ENCODE data around the gene SH3BP2. TPM values are rescaled to one million over a fixed set of nuclear protein-coding genes. Genes with fewer than 3 reads are reported as not detected.

SH3BP2 gene
- total and polyA plus RNA-seq, 9 donors, result 5.3 to 46.9 (median 22.7) TPM

DNA sequence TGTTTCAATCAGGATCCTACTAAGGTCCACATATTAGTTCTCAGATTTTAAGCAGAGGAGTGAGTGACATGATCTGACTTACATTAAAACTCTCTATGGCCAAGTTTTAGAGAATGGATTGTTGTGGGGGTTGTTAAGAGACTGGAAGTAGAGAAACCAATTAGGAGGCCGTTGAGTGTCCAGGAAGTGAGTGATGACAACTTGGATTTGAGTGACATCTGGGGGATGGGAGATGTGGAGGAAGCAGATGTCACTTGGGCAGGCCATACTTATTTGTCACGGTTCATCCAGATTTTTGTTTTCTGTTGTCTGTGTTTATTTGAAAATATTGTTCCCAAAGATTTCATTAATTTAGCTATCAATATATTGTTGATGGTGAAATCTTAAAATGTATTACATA, 79.0 kb downstream of the SH3BP2 start:
- TF ChIP-seq EP300 (IDR thresholded peaks at IDR 0.05) (no peak), POLR2A (IDR thresholded peaks at IDR 0.05) (no peak)
- TF ChIP-seq, protein P1, sequence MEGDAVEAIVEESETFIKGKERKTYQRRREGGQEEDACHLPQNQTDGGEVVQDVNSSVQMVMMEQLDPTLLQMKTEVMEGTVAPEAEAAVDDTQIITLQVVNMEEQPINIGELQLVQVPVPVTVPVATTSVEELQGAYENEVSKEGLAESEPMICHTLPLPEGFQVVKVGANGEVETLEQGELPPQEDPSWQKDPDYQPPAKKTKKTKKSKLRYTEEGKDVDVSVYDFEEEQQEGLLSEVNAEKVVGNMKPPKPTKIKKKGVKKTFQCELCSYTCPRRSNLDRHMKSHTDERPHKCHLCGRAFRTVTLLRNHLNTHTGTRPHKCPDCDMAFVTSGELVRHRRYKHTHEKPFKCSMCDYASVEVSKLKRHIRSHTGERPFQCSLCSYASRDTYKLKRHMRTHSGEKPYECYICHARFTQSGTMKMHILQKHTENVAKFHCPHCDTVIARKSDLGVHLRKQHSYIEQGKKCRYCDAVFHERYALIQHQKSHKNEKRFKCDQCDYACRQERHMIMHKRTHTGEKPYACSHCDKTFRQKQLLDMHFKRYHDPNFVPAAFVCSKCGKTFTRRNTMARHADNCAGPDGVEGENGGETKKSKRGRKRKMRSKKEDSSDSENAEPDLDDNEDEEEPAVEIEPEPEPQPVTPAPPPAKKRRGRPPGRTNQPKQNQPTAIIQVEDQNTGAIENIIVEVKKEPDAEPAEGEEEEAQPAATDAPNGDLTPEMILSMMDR (IDR thresholded peaks at IDR 0.05), result no peak
- H3K9me3 ChIP-seq, result no peaks in the 10 kb centered on the region
- H3K27ac ChIP-seq, result no peak overlapping the region
- H3K4me1 ChIP-seq (ENCODE audit: insufficient read depth), result peaks cover 30% of the 10 kb centered on the region
- H3K36me3 ChIP-seq, result no peaks in the 10 kb centered on the region
- no peak for DNase-seq
- WGBS, 3 donors, result 69 to 78% (median 70%) methylated on average over 2 of the region's 2 CpGs
- intact Hi-C loops (cut with DNase I), result no loop called here
- no peaks in the 10 kb centered on the region for H3K27me3 ChIP-seq
- no peak overlapping the region for H3K4me3 ChIP-seq

DNA sequence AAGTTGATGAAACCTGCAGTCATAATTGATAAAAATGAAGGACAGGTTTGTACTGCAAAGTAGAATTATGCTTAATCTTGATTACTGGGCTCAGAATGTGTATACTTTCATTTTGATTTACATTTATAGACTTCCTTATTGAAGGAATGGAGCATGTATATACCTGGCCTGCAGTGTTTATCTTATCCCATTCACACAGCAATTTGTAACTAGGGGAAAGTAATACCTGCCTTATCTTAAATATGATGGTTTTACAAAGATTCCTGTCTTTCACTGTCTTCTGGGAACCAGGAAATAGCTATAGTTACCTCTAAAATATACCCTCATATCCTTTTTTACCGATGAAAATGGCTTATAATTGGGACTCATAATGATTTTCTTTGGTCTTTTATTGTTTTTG, 80.4 kb downstream of the SH3BP2 start:
- Histone ChIP-seq H3K36me3 (no peaks in the 10 kb centered on the region), H3K27me3 (no peaks in the 10 kb centered on the region), H3K4me3 (no peak overlapping the region), H3K9me3 (no peaks in the 10 kb centered on the region), H3K27ac (no peak overlapping the region), H3K4me1 (ENCODE audit: insufficient read depth) (peaks cover 20% of the 10 kb centered on the region)
- intact Hi-C loops (cut with DNase I), result no loop called here
- DNase-seq, result no peak
- TF ChIP-seq POLR2A (IDR thresholded peaks at IDR 0.05), result no peak
- TF ChIP-seq, protein P1 (IDR thresholded peaks at IDR 0.05), result no peak
- TF ChIP-seq EP300 (IDR thresholded peaks at IDR 0.05), result no peak
- 2 to 20% (median 7%) methylated on average over 1 of the region's 1 CpG for WGBS, 3 donors

DNA sequence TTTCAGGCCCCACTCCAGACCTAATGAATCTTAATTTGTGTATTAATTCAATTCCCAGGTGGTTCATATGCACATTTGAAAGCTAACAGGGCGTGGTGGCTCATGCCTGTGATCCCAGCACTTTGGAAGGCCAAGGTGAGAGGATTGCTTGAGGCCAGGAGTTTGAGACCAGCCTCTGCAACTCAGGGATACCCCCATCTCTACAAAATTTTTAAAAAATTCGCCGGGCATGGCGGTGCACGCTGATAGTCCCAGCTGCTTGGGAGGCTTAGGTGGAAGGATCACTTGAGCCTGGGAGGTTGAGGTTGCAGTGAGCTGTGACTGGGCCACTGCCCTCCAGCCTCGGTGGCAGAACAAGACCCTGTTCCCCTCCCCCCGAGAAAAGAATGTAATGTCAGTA, 82.0 kb downstream of the SH3BP2 start:
- intact Hi-C loops (cut with DNase I), result no loop called here
- no peak overlapping the region for H3K27ac ChIP-seq
- H3K9me3 ChIP-seq, result no peaks in the 10 kb centered on the region
- no peaks in the 10 kb centered on the region for H3K27me3 ChIP-seq
- no peaks in the 10 kb centered on the region for H3K36me3 ChIP-seq
- H3K4me3 ChIP-seq, result no peak overlapping the region
- peaks cover 7% of the 10 kb centered on the region for H3K4me1 ChIP-seq (ENCODE audit: insufficient read depth)
- 88 to 92% (median 90%) methylated on average over 7 of the region's 7 CpGs for WGBS, 3 donors
- no peak for DNase-seq
- TF ChIP-seq, protein P1 (IDR thresholded peaks at IDR 0.05), result no peak

DNA sequence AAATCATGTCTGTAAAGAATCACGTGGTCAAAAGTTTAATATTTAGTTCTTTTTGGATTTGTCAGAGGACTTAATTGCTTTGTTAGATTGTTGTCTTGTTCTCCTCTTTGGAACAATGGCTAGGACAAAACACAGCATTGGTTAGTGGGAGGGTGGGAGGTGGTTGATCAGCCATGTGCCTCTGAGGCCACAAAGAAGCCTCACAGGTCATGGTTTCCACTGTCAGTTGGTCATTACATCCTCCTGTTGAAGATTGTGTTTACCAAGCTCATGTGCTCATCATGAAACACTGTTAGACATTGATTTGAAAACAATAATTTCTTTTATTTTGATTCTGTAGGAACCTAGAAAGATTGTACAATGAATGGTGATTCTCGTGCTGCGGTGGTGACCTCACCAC, 82.7 kb downstream of the SH3BP2 start:
- Histone ChIP-seq H3K36me3 (no peaks in the 10 kb centered on the region), H3K27me3 (no peaks in the 10 kb centered on the region), H3K4me3 (no peak overlapping the region), H3K4me1 (ENCODE audit: insufficient read depth) (peaks cover 7% of the 10 kb centered on the region), H3K9me3 (no peaks in the 10 kb centered on the region), H3K27ac (no peak overlapping the region)
- TF ChIP-seq, protein P1 (IDR thresholded peaks at IDR 0.05), result no peak
- TF ChIP-seq POLR2A (IDR thresholded peaks at IDR 0.05) (no peak), EP300 (IDR thresholded peaks at IDR 0.05) (no peak)
- intact Hi-C loops (cut with DNase I), result no loop called here
- DNase-seq, result no peak
- WGBS, 3 donors, result 78 to 84% (median 81%) methylated on average over 3 of the region's 3 CpGs

DNA sequence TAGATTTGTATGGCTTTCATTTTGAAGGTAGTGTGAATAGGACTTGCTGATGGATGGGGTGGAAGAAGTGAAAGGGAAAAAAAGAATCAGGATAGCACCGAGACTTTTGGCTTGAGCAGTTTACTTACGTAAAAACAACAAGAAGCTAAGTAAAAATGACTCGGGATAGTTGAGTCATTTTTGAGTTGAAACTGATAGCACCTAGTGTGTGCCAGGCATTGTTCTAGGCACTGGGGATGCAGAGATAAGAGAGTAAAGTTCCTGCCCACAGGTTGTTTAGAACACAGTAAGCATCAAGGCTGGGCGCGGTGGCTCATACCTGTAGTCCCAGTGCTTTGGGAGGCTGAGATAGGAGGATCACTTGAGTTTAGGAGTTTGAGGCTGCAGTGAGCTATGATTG, 85.5 kb downstream of the SH3BP2 start:
- Histone ChIP-seq H3K4me1 (ENCODE audit: insufficient read depth) (peaks cover 4% of the 10 kb centered on the region), H3K36me3 (no peaks in the 10 kb centered on the region), H3K27ac (no peak overlapping the region), H3K27me3 (no peaks in the 10 kb centered on the region), H3K9me3 (no peaks in the 10 kb centered on the region), H3K4me3 (no peak overlapping the region)
- TF ChIP-seq EP300 (IDR thresholded peaks at IDR 0.05), result no peak
- TF ChIP-seq POLR2A (IDR thresholded peaks at IDR 0.05), result no peak
- TF ChIP-seq, protein P1 (IDR thresholded peaks at IDR 0.05), result no peak
- intact Hi-C loops (cut with DNase I), result no loop called here
- 87 to 94% (median 88%) methylated on average over 5 of the region's 5 CpGs for WGBS, 3 donors
- DNase-seq, result no peak
